HCT116 (cell line): ENCODE measurements around the gene RNASE8. TPM values are rescaled to one million over a fixed set of nuclear protein-coding genes. Genes with fewer than 3 reads are reported as not detected.

Experiments
- ATAC-seq: fragments of 200-7000 bp; cut with Tn5 transposase; 2 replicates; pipeline ENCODE4 v1.9.1; 2020; ENCODE audit warnings: mild to moderate bottlenecking, moderate library complexity
- BruUV-seq: library from RNA; stranded (reverse); fragments of 400-500 nt; replicated peaks from 2 replicates; lab custom pipeline; 2021; lab: Mats Ljungman, UMichigan
- CTCF ChIA-PET: fragments of 300-600 bp; sonication (Branson Sonifier 250); formaldehyde crosslinking; loops from one replicate; lab custom pipeline; 2021; ENCODE audit warnings: antibody characterized with exemption; lab: Charles Lee
- POLR2A ChIA-PET: fragments of 300-600, 350-600 bp; sonication (Branson Sonifier 250); formaldehyde crosslinking; loops from one replicate; lab custom pipeline; 2021; ENCODE audit warnings: antibody characterized with exemption; lab: Charles Lee
- RAD21 ChIA-PET, 2 experiments: fragments of 300-600 bp; sonication (Branson Sonifier 250); formaldehyde crosslinking; loops; one replicate each; lab custom pipeline; 2023; ENCODE audit warnings: low total read pairs in 2 of 2; ENCODE audit not compliant: uncharacterized antibody in 2 of 2, unreplicated experiment in 2 of 2, low non-redundant PET in 1 of 2; lab: Charles Lee
- DNase-seq: peaks from one replicate; pipeline ENCODE4 v3.0.0-alpha.2; 2010; ENCODE audit warnings: low read depth, low spot score
- H2AFZ ChIP-seq: fragments of 200-600 bp; shearing (Covaris generic), sonication (generic); 2 replicates; pipeline ENCODE4 v1.6.1; 2017; ENCODE audit warnings: low read depth, mixed run types, mixed read lengths, antibody characterized with exemption, low read length; ENCODE audit not compliant: poor library complexity, severe bottlenecking
- H3K27ac ChIP-seq: 2 replicates; pipeline ENCODE4 v1.5.1; 2012; ENCODE audit warnings: low read depth, low read length
- H3K27me3 ChIP-seq: fragments of 200-600 bp; sonication (generic); 2 replicates; pipeline ENCODE4 v1.6.1; 2016; ENCODE audit warnings: mixed run types, low read length, mixed read lengths; ENCODE audit not compliant: insufficient read depth
- H3K36me3 ChIP-seq, 2 experiments: fragments of 200-500 bp in 1 of 2; fragments of 200-600 bp in 1 of 2; sonication (Bioruptor generic) in 1 of 2; sonication (generic) in 1 of 2; 2 replicates each; pipeline versions ENCODE4 v1.5.1 to v1.6.1; 2014 to 2016; ENCODE audit warnings: low read length in 2 of 2, inconsistent platforms in 1 of 2, mixed read lengths in 1 of 2, mixed run types in 1 of 2; ENCODE audit not compliant: insufficient read depth in 2 of 2, control insufficient read depth in 1 of 2
- H3K4me1 ChIP-seq, 2 experiments: fragments of 200-600 bp in 1 of 2; sonication (generic) in 1 of 2; 2 replicates each; pipeline versions ENCODE4 v1.5.1 to v1.6.1; 2012 to 2017; ENCODE audit warnings: low read length in 2 of 2, inconsistent platforms in 1 of 2, mild to moderate bottlenecking in 1 of 2, mixed read lengths in 1 of 2, mixed run types in 1 of 2, moderate library complexity in 1 of 2; ENCODE audit not compliant: insufficient read depth in 2 of 2, control insufficient read depth in 1 of 2
- H3K4me2 ChIP-seq: fragments of 200-600 bp; sonication (generic); 2 replicates; pipeline ENCODE4 v1.6.1; 2017; ENCODE audit warnings: mixed run types, low read length, mixed read lengths
- H3K4me3 ChIP-seq, 2 experiments: fragments of 200-600 bp in 1 of 2; sonication (generic) in 1 of 2; replicated peaks in 1 of 2; 2 replicates each; pipeline ENCODE4 v1.5.1; 2011 to 2016; ENCODE audit warnings: low read length in 2 of 2, control low read depth in 1 of 2, low read depth in 1 of 2, mild to moderate bottlenecking in 1 of 2, mixed read lengths in 1 of 2, mixed run types in 1 of 2
- H3K79me2 ChIP-seq: fragments of 200-600 bp; sonication (generic); 2 replicates; pipeline ENCODE4 v1.6.1; 2017; ENCODE audit warnings: mild to moderate bottlenecking, mixed run types, low read length, moderate library complexity, mixed read lengths; ENCODE audit not compliant: insufficient read depth
- H3K9ac ChIP-seq: fragments of 200-600 bp; sonication (generic); 2 replicates; pipeline ENCODE4 v1.6.1; 2016; ENCODE audit warnings: low read length, mixed read lengths
- H3K9me2 ChIP-seq: fragments of 200-600 bp; sonication (generic), shearing (Covaris generic); 2 replicates; pipeline ENCODE4 v1.6.1; 2017; ENCODE audit warnings: mixed run types, mild to moderate bottlenecking, moderate library complexity; ENCODE audit not compliant: insufficient read depth
- H3K9me3 ChIP-seq, 2 experiments: fragments of 200-500 bp in 1 of 2; fragments of 200-600 bp in 1 of 2; sonication (Bioruptor generic) in 1 of 2; sonication (generic) in 1 of 2; 2 replicates each; pipeline ENCODE4 v1.6.1; 2014 to 2017; ENCODE audit warnings: low read length in 2 of 2, mixed read lengths in 2 of 2, inconsistent platforms in 1 of 2, low read depth in 1 of 2, mild to moderate bottlenecking in 1 of 2, mixed run types in 1 of 2, moderate library complexity in 1 of 2; ENCODE audit not compliant: control insufficient read depth in 1 of 2, insufficient read depth in 1 of 2
- H4K20me1 ChIP-seq: fragments of 200-600 bp; sonication (generic), shearing (Covaris generic); 2 replicates; pipeline ENCODE4 v1.6.1; 2017; ENCODE audit warnings: mixed run types, mild to moderate bottlenecking, moderate library complexity; ENCODE audit not compliant: insufficient read depth
- CEBPB ChIP-seq: IDR thresholded peaks from 2 replicates; pipeline ENCODE4 v1.6.1; 2012; ENCODE audit warnings: low read depth
- CTCF ChIP-seq, 3 experiments: fragments of 200-600 bp in 1 of 3; sonication (generic) in 1 of 3; IDR thresholded peaks in 2 of 3; conservative IDR thresholded peaks in 1 of 3; 2 replicates each; pipeline ENCODE4 v1.5.1; 2012 to 2017; ENCODE audit warnings: low read depth in 2 of 3, low read length in 2 of 3, antibody characterized with exemption in 1 of 3, borderline replicate concordance in 1 of 3, control low read depth in 1 of 3, mild to moderate bottlenecking in 1 of 3, mixed read lengths in 1 of 3, mixed run types in 1 of 3, moderate library complexity in 1 of 3; ENCODE audit not compliant: insufficient read depth in 1 of 3
- EZH2phosphoT487 ChIP-seq: fragments of 200-600 bp; IDR thresholded peaks from 2 replicates; pipeline ENCODE4 v1.6.1; 2018; ENCODE audit warnings: antibody characterized with exemption, borderline replicate concordance
- MAX ChIP-seq: IDR thresholded peaks from 2 replicates; pipeline ENCODE4 v1.6.1; 2012
- POLR2A ChIP-seq: IDR thresholded peaks from 2 replicates; pipeline ENCODE4 v1.7.0; 2011; ENCODE audit warnings: borderline replicate concordance; ENCODE audit not compliant: insufficient read depth, insufficient read length; ENCODE audit errors: extremely low read depth
- RAD21 ChIP-seq: IDR thresholded peaks from 2 replicates; pipeline ENCODE4 v1.6.1; 2012; ENCODE audit warnings: low read depth, mild to moderate bottlenecking
- SP1 ChIP-seq: IDR thresholded peaks from 2 replicates; pipeline ENCODE4 v1.6.1; 2012; ENCODE audit warnings: low read depth
- ZFX ChIP-seq: fragments of 450-650 bp; IDR thresholded peaks from 2 replicates; pipeline ENCODE4 v1.6.1; 2017
- intact Hi-C: fragments of 100-400 bp; cut with micrococcal nuclease; formaldehyde crosslinking; loops from 2 replicates; pipeline ENCODE4 v1.10.0; 2022
- total RNA-seq: library from RNA; stranded (reverse); gene quantifications from one replicate; pipeline ENCODE4 v1.2.1, GENCODE V29; 2021; ENCODE audit not compliant: unreplicated experiment

The RNASE8 gene
- total RNA-seq, 1 experiment from 2014 or later: not detected

GRCh38 chr14:21103710-21104447 is 46.3 kb downstream of the RNASE8 start (continued):
- TF ChIP-seq SP1 (peak; percentile 92), MAX (peak; percentile 68)

- ATAC-seq (peak; percentile 59), DNase-seq (peak; percentile 72)
- no peaks in the 10 kb centered on the region for H4K20me1 ChIP-seq
- H2AFZ ChIP-seq: no peak overlapping the region
- TF ChIP-seq POLR2A (peak; percentile 49), CEBPB (no peak), ZFX (0 out of 2 replicates have a peak, but pooled peaks have one; percentile 15), CTCF (IDR thresholded peaks at IDR 0.05 in 2 of 3, conservative IDR thresholded peaks at IDR 0.05 in 1 of 3; ENCODE audit: borderline replicate concordance in 1 of 3, insufficient read depth in 1 of 3, low read depth in 2 of 3, low read length in 2 of 3) (peak; percentile 96 to 97 (median 97)), RAD21 (peak; percentile 91), EZH2phosphoT487 (no peak)
- no peaks in the 10 kb centered on the region for H3K9me2 ChIP-seq
- H3K79me2 ChIP-seq: no peaks in the 10 kb centered on the region
- POLR2A ChIA-PET: interaction anchor here (0.9 to 1.7 kb wide), 4 partner anchors 11 to 90 kb away, joined by 3 to 14 read pairs (median 5); no protein-coding TSS in a partner anchor
- RAD21 ChIA-PET: interaction anchor here (0.6 to 1.9 kb wide), 9 partner anchors 12 to 112 kb away, joined by 3 to 16 read pairs (median 6); no protein-coding TSS in a partner anchor
- CTCF ChIA-PET: interaction anchor here (0.6 to 3.5 kb wide), 13 partner anchors 10 to 761 kb away, joined by 3 to 60 read pairs (median 4); partner anchors contain the start of genes ARHGEF40 and PARP2
- H3K9me3 ChIP-seq: no peaks in the 10 kb centered on the region
- peak overlapping the region; percentile 95 for H3K27ac ChIP-seq
- intact Hi-C loops: loop anchor here (1.0 to 10.0 kb wide), 2 partner anchors 36 to 250 kb away; no protein-coding TSS in a partner anchor
- peak overlapping the region; percentile 90 for H3K9ac ChIP-seq
- H3K4me3 ChIP-seq: peak overlapping the region; percentile 69 to 74
- no peaks in the 10 kb centered on the region for H3K27me3 ChIP-seq
- no peaks in the 10 kb centered on the region for H3K36me3 ChIP-seq
- no TSS peak for BruUV-seq
- H3K4me2 ChIP-seq: peak overlapping the region; percentile 92
- H3K4me1 ChIP-seq: peaks cover 49 to 73% of the 10 kb centered on the region in 2 experiments
Observed at GRCh38 chr14:21104448-21105060, 46.9 kb downstream of the RNASE8 start.
